PC-9 (cell line): ENCODE measurements around the gene SHTN1. TPM values are rescaled to one million over a fixed set of nuclear protein-coding genes. Genes with fewer than 3 reads are reported as not detected.
A peak's percentile ranks its signal among the peaks of the same experiment; 100 is the strongest.

Experiments
- BruUV-seq: library from RNA; stranded (reverse); fragments of 400-500 nt; replicated peaks from 2 replicates; lab custom pipeline; 2021; lab: Mats Ljungman, UMichigan
- CTCF ChIA-PET: fragments of 300-600 bp; sonication (Branson Sonifier 250); formaldehyde crosslinking; loops from one replicate; lab custom pipeline; 2022; ENCODE audit warnings: antibody characterized with exemption; lab: Charles Lee
- POLR2A ChIA-PET: fragments of 300-600 bp; sonication (Branson Sonifier 250); formaldehyde crosslinking; loops from one replicate; lab custom pipeline; 2022; ENCODE audit warnings: antibody characterized with exemption; ENCODE audit not compliant: unreplicated experiment; lab: Charles Lee
- DNase-seq, 2 experiments: peaks; one replicate each; pipeline versions ENCODE4 v3.0.0 to v3.0.0-alpha.2; 2015 to 2022; ENCODE audit warnings: mixed read lengths in 1 of 2
- H2AFZ ChIP-seq: fragments of 200-600 bp; sonication (generic); 2 replicates; pipeline ENCODE4 v1.8.1; 2017; ENCODE audit warnings: antibody characterized with exemption
- H3F3A ChIP-seq: fragments of 200-600 bp; sonication (generic); 2 replicates; pipeline ENCODE4 v1.8.1; 2017; ENCODE audit warnings: antibody characterized with exemption, mild to moderate bottlenecking, low read depth; ENCODE audit not compliant: insufficient read depth
- H3K27ac ChIP-seq: fragments of 200-600 bp; sonication (generic); 2 replicates; pipeline ENCODE4 v1.6.1; 2016; ENCODE audit warnings: mixed run types
- H3K27me3 ChIP-seq: fragments of 200-600 bp; sonication (generic); 2 replicates; pipeline ENCODE4 v1.6.1; 2016; ENCODE audit warnings: low read depth, mixed run types; ENCODE audit not compliant: insufficient read depth
- H3K36me3 ChIP-seq: fragments of 200-600 bp; sonication (generic); 2 replicates; pipeline ENCODE4 v1.6.1; 2016; ENCODE audit warnings: low read depth, mixed run types
- H3K4me1 ChIP-seq: fragments of 200-600 bp; sonication (generic); replicated peaks from 2 replicates; pipeline ENCODE4 v1.6.1; 2016; ENCODE audit warnings: mixed run types; ENCODE audit not compliant: insufficient read depth
- H3K4me2 ChIP-seq: fragments of 200-600 bp; sonication (generic); 2 replicates; pipeline ENCODE4 v1.6.1; 2017; ENCODE audit warnings: mixed run types
- H3K4me3 ChIP-seq: fragments of 200-600 bp; sonication (generic); 2 replicates; pipeline ENCODE4 v1.6.1; 2016; ENCODE audit warnings: mixed run types
- H3K79me2 ChIP-seq: fragments of 200-600 bp; sonication (generic); 2 replicates; pipeline ENCODE4 v1.6.1; 2017; ENCODE audit warnings: low read depth, mixed run types
- H3K9me2 ChIP-seq: fragments of 200-600 bp; sonication (generic); 2 replicates; pipeline ENCODE4 v1.8.1; 2017; ENCODE audit warnings: mild to moderate bottlenecking; ENCODE audit not compliant: insufficient read depth
- H3K9me3 ChIP-seq: fragments of 200-600 bp; sonication (generic); 2 replicates; pipeline ENCODE4 v1.8.1; 2016; ENCODE audit warnings: low read depth; ENCODE audit not compliant: insufficient read depth
- H4K20me1 ChIP-seq: fragments of 200-600 bp; sonication (generic); 2 replicates; pipeline ENCODE4 v1.8.1; 2017; ENCODE audit not compliant: insufficient read depth
- CTCF ChIP-seq: fragments of 200-600 bp; sonication (generic); conservative IDR thresholded peaks from 2 replicates; pipeline ENCODE4 v1.6.1; 2017; ENCODE audit warnings: mixed run types, antibody characterized with exemption, mild to moderate bottlenecking, moderate library complexity
- EZH2 ChIP-seq: fragments of 200-600 bp; sonication (generic); IDR thresholded peaks from 2 replicates; pipeline ENCODE4 v1.8.0; 2017; ENCODE audit warnings: antibody characterized with exemption, low read depth
- intact Hi-C: fragments of 100-400 bp; cut with micrococcal nuclease; formaldehyde crosslinking; loops from one replicate; pipeline ENCODE4 v1.10.0; 2022; ENCODE audit not compliant: unreplicated experiment
- total RNA-seq: library from RNA; stranded (reverse); gene quantifications from 2 replicates; pipeline ENCODE4 v1.2.3, GENCODE V29; 2021

Gene SHTN1
- total RNA-seq, 1 experiment from 2014 or later, result 33.6 TPM

- POLR2A ChIA-PET, result no interaction called here
- H3K9me3 ChIP-seq, result peaks cover 4% of the 10 kb centered on the region; the same call in 1 of the 2 replicates
- DNase-seq, result no peak
- H3K27ac ChIP-seq, result no peak overlapping the region
- CTCF ChIA-PET, result no interaction called here
- no TSS peak for BruUV-seq
- H3K36me3 ChIP-seq, result no peaks in the 10 kb centered on the region
- H3K4me1 ChIP-seq, result peaks cover 17% of the 10 kb centered on the region
- H2AFZ ChIP-seq, result no peak overlapping the region
- no peaks in the 10 kb centered on the region for H3F3A ChIP-seq
- no peaks in the 10 kb centered on the region for H3K27me3 ChIP-seq
- no peak overlapping the region for H3K4me2 ChIP-seq
- no peaks in the 10 kb centered on the region for H3K9me2 ChIP-seq
- TF ChIP-seq CTCF (no peak), EZH2 (no peak)
- intact Hi-C loops, result no loop called here
- no peaks in the 10 kb centered on the region for H4K20me1 ChIP-seq
- no peak overlapping the region for H3K4me3 ChIP-seq
- H3K79me2 ChIP-seq, result no peaks in the 10 kb centered on the region
These were observed 151.3 kb downstream of the SHTN1 start for GRCh38 chr10:116853701-116854100.

- CTCF ChIA-PET, result no interaction called here
- peaks cover 17% of the 10 kb centered on the region for H3K4me1 ChIP-seq
These were observed 151.7 kb downstream of the SHTN1 start for GRCh38 chr10:116853287-116853686.

GRCh38 chr10:116852246-116852645, 152.7 kb downstream of the SHTN1 start:
- Histone ChIP-seq H3K9me2 (no peaks in the 10 kb centered on the region), H4K20me1 (no peaks in the 10 kb centered on the region), H3K4me3 (no peak overlapping the region), H3K27me3 (no peaks in the 10 kb centered on the region), H3F3A (no peaks in the 10 kb centered on the region), H3K9me3 (peaks cover 4% of the 10 kb centered on the region; the same call in 1 of the 2 replicates), H3K27ac (no peak overlapping the region), H3K4me1 (peaks cover 17% of the 10 kb centered on the region), H3K36me3 (no peaks in the 10 kb centered on the region), H2AFZ (no peak overlapping the region), H3K4me2 (no peak overlapping the region), H3K79me2 (no peaks in the 10 kb centered on the region)
- ChIA-PET CTCF (no interaction called here), POLR2A (no interaction called here)
- TF ChIP-seq EZH2 (no peak), CTCF (no peak)
- BruUV-seq, result no TSS peak
- peak; percentile 5 to 81 for DNase-seq
- intact Hi-C loops, result no loop called here

More at GRCh38 chr10:116853287-116853686, 151.7 kb downstream of the SHTN1 start:
- TF ChIP-seq EZH2 (no peak), CTCF (no peak)
- POLR2A ChIA-PET, result no interaction called here
- H3K79me2 ChIP-seq, result no peaks in the 10 kb centered on the region
- no peaks in the 10 kb centered on the region for H3K36me3 ChIP-seq
- H3F3A ChIP-seq, result no peaks in the 10 kb centered on the region
- no peaks in the 10 kb centered on the region for H3K9me2 ChIP-seq
- no peak overlapping the region for H3K4me3 ChIP-seq
- no peak overlapping the region for H3K27ac ChIP-seq
- no peak for DNase-seq
- H3K4me2 ChIP-seq, result no peak overlapping the region
- no TSS peak for BruUV-seq
- no peaks in the 10 kb centered on the region for H3K27me3 ChIP-seq
- no peak overlapping the region for H2AFZ ChIP-seq
- peaks cover 4% of the 10 kb centered on the region; the same call in 1 of the 2 replicates for H3K9me3 ChIP-seq
- intact Hi-C loops, result no loop called here
- no peaks in the 10 kb centered on the region for H4K20me1 ChIP-seq
